Prostate gland (tissue), 2 donors: ENCODE data around the gene CAMK2B.

Experiments used
- CTCF ChIP-seq, 4 experiments: fragments of 200-600 bp in 2 of 4; fragments of 450-650 bp in 2 of 4; sonication (generic) in 2 of 4; IDR thresholded peaks; 1 replicate in 3 of 4; 2 replicates in 1 of 4; pipeline ENCODE4 v1.5.1; 2016 to 2019; ENCODE audit warnings: antibody characterized with exemption in 4 of 4, mild to moderate bottlenecking in 2 of 4, moderate library complexity in 2 of 4
- POLR2A ChIP-seq: fragments of 450-650 bp; IDR thresholded peaks from one replicate; pipeline ENCODE4 v1.6.1; 2016; ENCODE audit warnings: antibody characterized with exemption, mild to moderate bottlenecking

DNA sequence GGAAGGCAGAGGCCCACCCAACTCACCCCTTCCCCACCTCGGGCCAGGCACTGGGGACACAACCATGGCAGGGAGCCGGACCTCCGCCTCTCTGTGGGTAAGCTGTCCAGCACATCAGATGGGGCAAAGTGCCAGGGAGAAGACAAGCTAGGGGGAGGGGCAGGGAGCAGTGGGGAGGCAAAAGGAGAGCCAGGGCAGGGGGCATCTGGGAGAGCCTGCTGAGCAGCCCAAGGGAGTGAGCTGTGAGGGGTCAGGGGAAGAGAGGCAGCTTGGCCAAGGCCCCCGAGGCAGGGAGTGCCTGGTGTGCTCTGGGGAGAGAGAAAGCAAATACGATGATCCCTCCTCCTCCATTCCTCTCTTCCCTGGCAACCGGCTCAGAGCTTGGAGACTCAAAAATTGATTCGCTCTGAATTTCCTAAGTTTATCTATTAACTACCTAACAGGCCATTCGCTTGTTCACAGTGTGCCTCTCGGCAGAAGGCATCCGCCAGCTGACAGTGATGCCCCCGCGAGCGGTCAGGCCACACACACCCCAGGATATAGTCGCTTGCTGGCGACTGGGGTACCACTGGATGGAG is 4.5 kb downstream of the CAMK2B start:
- no peak for TF ChIP-seq CTCF (IDR thresholded peaks at IDR 0.05)
- TF ChIP-seq POLR2A: no peak
